GM18861 (cell line): ENCODE data around the gene MCC.

Experiments
- ATAC-seq: cut with Tn5 transposase; IDR thresholded peaks from one replicate; pipeline ENCODE4 v1.9.1; 2021; ENCODE audit not compliant: unreplicated experiment

The MCC gene

DNA sequence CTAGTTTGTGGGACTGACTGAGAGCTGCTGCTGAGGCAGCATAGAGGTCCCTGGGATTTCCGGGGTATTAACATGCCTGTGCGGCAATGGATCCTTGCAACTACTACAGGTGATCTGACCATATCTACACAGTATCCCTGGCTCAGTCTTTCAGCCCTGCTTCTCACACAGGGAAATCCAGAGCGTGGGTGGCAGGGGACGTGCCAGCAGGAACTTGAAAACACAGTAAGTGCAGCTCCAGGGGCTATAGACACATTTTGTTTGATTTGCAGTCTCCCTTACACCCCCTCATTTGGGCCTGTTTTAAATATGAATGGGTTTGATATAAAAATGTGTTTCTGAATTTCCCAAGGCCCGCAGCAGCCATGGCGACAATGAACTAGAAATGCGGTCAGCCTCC lies 302.2 kb downstream of the MCC start:
- ATAC-seq: no peak

DNA sequence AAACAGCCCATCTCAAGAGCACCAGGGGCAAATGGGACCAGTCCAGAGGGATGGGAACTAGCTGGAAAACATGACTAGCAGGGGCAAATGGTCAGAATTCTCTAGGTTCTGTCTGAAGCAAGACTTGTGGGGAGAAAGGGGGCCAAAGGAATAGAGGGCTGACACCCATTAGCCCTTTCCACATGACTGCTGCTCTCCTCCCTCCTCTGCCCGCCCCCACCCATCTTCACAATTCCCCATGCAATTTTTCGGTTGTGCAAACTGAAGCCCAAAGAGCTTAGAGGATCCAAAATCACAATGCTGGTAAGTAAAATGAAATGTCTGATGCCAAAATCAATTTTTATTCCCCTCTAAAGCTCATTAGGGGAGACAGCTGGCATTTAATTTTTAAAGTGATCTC lies 304.6 kb downstream of the MCC start:
- ATAC-seq: no peak

GRCh38 chr5:113182658-113183344 lies 305.5 kb downstream of the MCC start:
- ATAC-seq: no peak

- no peak for ATAC-seq
Observed at GRCh38 chr5:113181853-113182490, 306.3 kb downstream of the MCC start.

DNA sequence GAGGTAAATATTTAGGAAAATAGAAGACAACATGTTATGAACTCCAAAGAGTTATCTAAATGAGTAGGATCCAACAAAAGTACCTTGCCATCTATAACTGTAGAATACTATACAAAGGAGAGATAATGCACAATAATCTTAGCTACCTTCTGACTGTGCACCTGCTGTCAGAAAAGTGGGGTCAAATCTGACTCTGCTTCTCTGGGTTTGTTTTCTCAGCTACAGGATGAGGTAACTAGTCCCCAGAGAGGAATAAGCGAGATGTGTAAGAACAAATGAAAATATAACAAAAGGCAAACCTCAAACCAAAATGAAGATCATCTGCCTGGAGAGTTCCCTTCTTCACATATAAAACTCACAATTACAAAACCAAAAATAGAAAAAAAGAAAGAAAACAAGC lies 306.8 kb downstream of the MCC start:
- peak; percentile 45 for ATAC-seq

GRCh38 chr5:113179156-113179555 lies 309.1 kb downstream of the MCC start:
- ATAC-seq: no peak

DNA sequence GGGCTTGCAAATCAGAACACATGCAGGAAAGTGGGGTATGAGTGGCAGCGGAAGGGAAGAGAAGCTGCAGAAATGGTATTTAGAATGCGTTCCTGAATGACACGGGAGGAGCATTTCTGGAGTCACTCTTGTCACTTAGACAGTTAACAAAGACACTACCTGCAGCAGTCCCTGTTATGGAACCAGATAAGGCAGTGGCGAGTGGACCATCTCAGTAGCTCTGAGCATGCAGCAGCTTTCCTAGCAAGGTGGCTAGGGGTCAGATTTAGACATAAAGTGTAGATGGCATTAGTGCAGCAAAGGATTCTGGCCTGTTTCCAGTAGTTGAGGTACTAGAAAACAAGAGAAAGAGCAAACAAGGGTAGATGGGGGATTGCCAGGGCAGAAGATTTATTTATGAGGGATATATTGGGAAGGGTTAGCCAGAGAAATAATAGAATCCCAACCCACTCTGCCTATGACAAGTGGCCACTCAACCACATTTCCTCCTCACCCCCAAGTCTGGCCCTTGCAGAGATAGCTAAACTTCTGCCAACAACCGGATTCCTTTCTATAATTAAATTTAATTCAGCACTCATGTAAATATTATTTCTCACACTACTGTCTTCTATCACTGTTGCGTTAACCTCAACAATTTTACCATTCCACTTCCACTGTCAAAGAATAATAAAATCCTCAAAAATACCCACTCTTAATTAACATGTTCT lies 310.0 kb downstream of the MCC start:
- no peak for ATAC-seq

DNA sequence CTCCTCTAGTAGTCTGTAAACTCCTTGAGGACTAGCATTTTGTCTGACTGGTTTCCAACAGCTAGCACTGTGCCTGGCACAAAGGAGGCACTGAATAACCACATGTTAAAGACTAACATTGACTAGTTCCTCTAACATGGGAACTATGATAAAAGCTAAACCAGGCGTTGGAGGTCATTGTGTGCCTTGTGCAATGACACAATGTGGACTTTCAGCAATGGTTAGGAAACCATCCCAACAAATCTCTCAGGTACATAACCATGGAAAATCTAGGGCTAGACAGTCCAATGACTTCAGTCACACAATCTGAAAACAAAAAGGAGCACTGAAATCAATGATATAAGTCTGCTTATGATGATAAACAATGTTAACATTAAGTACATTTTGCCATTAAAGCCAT lies 311.0 kb downstream of the MCC start:
- no peak for ATAC-seq

- no peak for ATAC-seq
Observed at GRCh38 chr5:113176734-113177133, 311.5 kb downstream of the MCC start.

GRCh38 chr5:113176196-113176595 lies 312.1 kb downstream of the MCC start:
- ATAC-seq: no peak

- ATAC-seq: peak; percentile 86
Observed at GRCh38 chr5:113172231-113172826, 315.9 kb downstream of the MCC start.

DNA sequence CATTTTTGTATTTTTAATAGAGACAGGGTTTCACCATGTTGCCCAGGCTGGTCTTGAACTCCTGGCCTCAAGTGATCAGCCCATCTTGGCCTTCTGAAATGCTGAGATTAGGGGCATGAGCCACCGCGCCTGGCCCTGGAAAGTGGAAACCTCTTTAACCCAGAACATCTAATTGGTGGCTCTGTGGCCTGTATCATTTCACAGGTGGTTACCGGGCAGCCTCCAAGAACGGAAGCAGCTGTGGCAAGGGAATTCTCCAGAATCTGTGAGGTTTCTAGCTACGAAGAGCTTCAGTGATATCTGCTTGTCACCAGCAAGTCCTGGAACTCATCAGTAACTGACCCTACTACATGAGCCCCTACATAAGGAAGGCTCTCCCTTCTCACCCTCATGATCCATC lies 316.7 kb downstream of the MCC start:
- no peak for ATAC-seq

- no peak for ATAC-seq
Observed at GRCh38 chr5:113170707-113171106, 317.5 kb downstream of the MCC start.

DNA sequence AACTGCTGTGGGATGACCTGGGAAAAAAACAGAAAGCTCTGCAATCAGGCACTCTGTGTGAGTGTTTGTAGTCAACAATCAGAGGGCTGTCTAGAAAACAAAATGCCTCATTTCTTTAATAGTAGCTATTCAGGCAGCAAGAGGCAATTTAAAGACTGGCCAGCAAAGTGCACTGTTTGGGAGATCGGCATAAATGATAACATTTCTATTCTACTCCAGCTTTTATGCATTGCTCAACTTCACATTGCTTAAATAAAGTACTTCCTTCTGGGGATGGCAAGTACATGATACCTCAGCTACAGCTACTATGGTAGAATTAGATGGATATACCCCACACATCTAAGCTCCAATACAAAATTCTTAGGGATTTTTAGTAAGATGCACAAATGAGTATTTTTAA lies 318.5 kb downstream of the MCC start:
- no peak for ATAC-seq

DNA sequence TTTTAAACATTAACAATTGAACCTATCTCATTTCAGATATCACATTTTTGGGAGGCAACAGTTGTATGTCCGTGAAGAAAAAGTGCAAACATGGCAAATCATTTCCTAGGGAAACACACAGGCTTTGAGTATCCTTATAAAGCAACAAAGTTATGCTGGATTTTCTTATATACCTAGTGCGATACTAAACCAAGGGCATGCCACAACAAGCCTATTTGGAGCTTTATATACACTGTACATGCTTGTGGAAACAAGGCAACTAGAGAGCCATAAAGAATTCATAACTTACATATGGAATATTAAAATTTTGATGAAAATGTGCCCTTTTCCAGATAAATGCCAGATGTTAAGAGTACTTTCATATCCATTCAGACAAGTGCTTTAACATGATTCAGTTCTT lies 320.3 kb downstream of the MCC start:
- no peak for ATAC-seq

- no peak for ATAC-seq
Observed at GRCh38 chr5:113166852-113167366, 321.3 kb downstream of the MCC start.

- ATAC-seq: no peak
Observed at GRCh38 chr5:113166261-113166660, 322.0 kb downstream of the MCC start.

- ATAC-seq: no peak
Observed at GRCh38 chr5:113164021-113164420, 324.2 kb downstream of the MCC start.

GRCh38 chr5:113163328-113163727 lies 324.9 kb downstream of the MCC start:
- ATAC-seq: no peak

DNA sequence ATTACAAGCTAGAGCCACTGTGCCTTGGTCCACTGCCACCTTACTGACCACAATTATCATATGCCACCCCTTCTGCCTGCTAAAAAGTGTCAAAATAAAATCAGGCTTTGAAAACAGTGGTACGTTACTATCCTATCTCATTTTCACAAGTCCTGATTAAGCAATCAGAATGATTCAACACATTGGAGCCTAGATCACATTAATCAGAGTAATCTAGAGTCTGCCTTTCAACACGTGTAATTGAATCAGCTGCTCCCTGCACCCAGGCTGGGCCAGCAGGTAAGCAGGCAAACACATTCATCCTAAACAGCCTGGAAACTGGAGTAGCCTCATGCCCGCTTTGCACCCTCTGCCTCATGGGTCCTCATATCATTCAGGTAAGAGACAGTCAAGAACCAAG lies 325.5 kb downstream of the MCC start:
- no peak for ATAC-seq

GRCh38 chr5:113162208-113162607 lies 326.0 kb downstream of the MCC start:
- no peak for ATAC-seq

DNA sequence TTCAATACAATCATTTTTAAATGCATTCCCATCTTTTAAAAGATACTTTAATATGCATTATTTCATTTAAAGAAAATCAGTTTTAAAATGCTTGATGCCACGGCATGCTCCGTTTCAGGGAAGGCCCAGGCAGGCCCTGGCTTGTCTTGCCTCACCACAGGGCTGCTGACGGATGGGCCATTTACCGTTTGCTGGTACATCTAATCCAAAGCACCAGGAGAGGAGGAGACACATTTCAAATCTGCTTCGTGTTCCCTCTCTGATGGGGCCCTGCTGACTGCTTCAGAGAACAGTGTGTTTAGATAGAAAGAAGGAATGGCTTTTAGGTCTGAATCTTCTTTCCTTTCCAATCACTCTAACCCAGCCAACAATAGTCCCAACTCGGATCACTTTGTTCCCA lies 326.4 kb downstream of the MCC start:
- no peak for ATAC-seq
